Ovary (tissue), 3 donors: ENCODE measurements around the gene SLC16A4.

Experiments used
- CTCF ChIP-seq, 3 donors: fragments of 450-650 bp in 2 of 3; fragments of 200-600 bp in 1 of 3; IDR thresholded peaks; one replicate each; pipeline versions ENCODE4 v1.5.1 to v1.8.0; 2016 to 2022; ENCODE audit warnings: antibody characterized with exemption in 3 of 3, mild to moderate bottlenecking in 1 of 3
- EP300 ChIP-seq: sonication (generic); formaldehyde crosslinking; IDR thresholded peaks from one replicate; pipeline ENCODE4 v1.6.1; 2017; ENCODE audit warnings: antibody characterized with exemption
- POLR2A ChIP-seq: fragments of 450-650 bp; IDR thresholded peaks from one replicate; pipeline ENCODE4 v1.6.1; 2017; ENCODE audit warnings: antibody characterized with exemption, mild to moderate bottlenecking, moderate library complexity
- donor health status: DM: no; HTN: no; CAD: no.

- TF ChIP-seq POLR2A (no peak), CTCF (IDR thresholded peaks at IDR 0.05) (no peak), EP300 (no peak)
Measured at GRCh38 chr1:110346690-110347089, 44.1 kb downstream of the SLC16A4 start.
